Hippocampal formation (tissue), 2 donors: ENCODE measurements around the gene ATP2B3.

Experiments
- DNase-seq, 2 donors: peaks; one replicate each; lab custom pipeline; 2025; lab: John Stamatoyannopoulos, UW

Gene ATP2B3

DNA sequence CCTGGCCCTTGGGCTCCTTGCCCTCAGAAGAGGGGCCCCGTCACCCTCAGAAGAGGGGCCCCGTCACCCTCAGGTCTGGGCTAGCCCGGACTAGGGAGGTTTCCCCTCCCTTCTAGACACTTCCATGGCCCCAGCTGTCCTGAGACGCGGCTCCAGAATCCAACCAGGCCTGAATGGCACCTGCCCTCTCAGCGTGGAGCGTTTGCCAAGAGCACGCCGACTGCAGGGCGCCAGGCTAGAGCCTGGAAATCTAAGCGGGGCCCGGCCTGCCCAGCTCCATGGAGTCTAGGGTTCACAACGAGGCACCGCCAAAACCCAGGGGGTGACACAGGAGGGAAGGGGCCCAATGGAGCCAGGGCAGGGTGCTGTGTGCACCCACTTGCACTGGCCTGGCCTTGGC is 7.8 kb upstream of the ATP2B3 start:
- no peak for DNase-seq

DNA sequence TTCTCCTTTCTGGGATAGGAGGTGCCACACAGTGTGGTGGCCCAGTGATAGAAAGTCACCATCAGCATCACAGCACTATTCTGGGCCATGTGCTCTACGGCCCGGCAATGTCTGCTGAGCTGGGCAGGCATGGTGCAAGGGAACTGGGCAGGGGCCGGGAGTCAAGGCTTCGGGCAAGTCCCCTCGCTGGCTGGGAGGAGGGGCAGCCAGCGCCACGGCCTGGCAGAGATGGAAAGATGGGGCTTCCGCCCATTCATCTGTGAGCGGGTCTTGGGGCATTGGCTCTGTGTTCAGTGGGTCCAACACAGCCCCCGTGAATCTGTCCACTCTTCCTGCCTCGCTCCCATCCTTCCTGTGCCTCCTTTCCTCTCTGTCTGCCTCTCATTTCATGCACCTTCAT is 7.1 kb upstream of the ATP2B3 start:
- no peak for DNase-seq

DNA sequence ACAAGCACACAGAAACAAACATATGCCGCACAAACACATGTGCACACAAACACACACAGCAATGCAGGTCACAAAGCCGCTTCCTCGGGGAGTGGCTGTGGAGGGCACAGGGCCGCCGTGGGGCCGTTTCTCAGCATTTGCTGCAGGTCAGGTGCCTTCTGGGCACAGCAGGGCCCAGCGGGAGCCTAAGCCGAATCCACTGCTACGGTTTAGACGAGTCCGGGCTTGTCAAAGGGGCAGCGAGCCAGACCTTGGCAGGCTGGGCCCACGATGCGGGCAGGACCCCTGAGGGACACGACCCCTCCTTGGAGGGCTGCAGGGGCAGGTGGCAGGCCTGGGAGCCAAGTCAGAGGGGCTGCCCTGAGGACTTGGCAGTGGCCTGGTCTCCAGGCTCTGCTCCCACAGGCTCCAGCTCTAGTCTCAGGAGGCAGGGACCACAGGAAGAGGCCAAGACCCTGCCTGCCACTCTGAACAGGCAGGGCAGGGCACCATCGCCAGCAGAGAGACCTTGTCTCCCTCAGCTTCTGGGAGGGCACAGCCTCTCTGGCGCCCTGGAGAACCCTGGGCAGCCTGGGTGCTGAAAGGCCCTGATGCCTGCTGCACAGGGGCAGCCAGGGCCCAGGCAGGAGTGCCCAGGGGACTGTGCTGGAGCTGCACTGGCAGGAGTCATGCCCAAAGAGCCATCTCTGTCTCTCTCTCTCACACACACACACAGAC is 5.5 kb upstream of the ATP2B3 start:
- DNase-seq = no peak

DNA sequence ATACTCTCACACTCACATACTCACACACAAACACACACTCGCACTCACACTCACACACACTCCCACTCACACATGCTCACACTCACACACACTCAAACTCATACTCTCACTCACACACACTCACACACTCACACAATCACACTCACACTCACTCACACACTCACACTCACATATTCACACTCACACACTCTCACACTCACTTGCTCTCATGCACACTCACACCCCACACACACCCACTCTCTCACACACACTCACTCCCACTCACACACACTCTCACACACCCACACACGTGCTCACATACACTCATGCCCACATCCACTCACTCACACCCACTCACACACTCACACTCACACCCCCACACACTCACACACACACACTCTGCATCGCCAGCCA is 4.9 kb upstream of the ATP2B3 start:
- no peak for DNase-seq

DNA sequence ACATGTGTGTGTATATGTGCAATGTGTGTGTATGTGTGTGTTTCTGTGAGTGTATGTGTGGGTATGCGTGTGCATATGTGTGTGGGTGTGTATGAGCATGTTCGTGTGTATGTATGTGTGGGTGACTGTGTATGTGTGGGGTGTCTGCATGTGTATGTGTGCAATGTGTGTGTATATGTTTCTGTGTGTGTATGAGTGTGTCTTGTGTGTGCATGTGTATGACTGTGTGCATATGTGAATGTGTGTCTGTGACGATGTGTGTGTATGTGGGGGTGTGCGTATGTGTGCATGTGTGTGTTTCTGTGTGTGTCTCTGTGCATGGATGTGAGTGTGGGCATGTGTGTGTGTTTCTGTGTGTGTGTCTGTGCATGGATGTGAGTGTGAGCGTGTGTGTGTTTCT is 4.2 kb upstream of the ATP2B3 start:
- no peak for DNase-seq

DNA sequence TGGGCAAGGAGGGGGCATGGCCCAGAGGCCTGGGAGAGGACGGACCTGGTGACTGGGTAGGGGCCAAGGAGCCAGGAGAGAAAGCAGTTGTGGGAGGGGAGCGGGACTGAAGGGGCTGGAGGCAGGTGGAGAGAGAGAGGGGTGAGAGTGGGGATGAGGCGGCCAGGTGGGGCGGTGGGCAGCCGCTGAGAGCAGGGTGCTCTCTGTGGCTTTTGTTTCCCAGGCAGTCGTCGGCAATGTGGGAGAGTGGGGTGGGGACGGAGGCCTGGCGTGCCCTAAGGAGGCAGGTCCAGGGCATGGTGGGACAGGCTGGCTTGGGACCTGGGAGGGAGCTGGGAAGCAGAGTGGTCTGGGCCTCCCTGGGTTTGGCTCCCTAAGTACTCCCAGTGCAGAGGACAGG is 3.2 kb upstream of the ATP2B3 start:
- DNase-seq = no peak

DNA sequence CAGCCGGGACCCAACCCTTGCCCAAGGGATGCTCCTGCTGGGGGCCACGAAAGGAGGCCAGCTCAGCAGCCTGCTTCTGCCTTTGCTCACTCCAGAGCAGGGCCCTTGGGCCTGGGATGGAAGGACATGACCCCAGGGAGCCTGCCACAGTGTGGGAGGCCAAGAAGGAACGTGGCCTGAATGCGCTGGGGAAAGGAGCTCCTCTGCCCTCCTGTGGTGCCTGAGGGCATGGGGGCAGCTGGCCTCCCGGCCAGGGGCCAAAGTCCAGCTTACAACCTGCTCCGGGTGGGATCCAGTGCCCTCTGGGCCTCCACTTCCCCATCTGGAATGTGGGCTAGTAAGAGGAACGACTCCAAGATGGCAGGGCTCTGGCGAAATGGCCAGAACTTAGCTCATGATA is 2.0 kb upstream of the ATP2B3 start:
- no peak for DNase-seq

DNA sequence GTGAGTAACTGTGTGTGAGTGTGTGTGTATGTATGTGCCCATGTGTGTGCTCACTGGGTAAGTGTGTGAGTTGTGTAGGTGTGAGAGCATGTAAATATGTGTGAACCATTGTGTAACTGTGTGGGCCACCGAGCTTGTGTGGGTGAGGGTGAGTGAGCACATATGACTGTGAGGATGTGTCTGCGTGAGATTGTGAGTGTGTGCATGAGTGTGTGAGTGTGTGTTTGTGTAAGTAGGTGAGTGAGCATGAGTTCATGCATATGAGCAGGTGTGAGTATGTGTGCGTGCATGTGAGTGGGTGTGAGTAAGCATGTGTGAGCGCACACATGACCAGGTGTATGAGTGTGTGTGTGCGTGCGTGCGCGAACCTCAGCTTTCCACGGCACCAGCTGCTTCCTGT is 1.4 kb upstream of the ATP2B3 start:
- no peak for DNase-seq

DNA sequence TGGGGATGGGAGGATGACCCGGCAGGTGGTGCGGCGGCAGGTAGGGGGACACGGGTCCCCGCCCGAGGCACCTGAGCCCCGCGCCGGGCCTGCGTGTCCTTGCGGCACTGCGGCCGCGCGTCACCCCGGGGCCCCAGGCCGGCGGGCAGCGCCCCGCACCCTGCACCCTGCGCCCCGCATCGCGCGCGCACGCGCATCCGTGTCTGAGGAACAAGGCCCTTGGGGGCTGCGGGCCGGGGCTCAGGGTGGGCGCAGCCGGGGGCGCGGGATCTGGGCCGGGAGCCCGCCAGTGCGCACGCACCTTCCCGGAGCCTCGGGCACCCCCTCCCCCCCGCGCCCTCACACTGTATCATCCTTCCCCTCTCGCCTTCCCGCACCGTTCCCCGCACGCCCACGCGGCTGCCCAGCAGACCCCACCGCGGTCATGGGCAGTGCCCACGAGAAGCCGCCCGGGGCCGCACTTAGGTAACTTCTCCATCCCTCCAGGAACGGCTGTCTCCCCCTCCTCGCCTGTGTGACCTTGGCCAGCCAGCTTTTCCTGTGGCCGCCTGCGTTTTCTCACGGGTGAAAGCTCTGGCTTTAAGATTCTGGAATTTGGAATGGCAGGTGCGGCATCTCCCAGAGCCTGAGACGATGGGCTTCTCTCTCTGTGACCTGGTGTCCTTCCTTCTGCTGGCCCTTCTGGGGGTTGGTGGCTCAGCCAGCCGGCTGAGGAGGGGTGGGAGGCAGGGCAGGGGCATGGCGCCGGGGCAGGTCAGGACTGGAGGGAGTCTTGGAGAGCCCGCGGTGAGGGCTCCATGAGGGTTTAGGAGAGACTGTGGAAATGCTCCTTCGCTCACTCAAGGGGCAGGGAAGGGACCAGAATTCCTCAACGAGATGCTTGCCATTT is 748 bp downstream of the ATP2B3 start:
- DNase-seq = no peak

DNA sequence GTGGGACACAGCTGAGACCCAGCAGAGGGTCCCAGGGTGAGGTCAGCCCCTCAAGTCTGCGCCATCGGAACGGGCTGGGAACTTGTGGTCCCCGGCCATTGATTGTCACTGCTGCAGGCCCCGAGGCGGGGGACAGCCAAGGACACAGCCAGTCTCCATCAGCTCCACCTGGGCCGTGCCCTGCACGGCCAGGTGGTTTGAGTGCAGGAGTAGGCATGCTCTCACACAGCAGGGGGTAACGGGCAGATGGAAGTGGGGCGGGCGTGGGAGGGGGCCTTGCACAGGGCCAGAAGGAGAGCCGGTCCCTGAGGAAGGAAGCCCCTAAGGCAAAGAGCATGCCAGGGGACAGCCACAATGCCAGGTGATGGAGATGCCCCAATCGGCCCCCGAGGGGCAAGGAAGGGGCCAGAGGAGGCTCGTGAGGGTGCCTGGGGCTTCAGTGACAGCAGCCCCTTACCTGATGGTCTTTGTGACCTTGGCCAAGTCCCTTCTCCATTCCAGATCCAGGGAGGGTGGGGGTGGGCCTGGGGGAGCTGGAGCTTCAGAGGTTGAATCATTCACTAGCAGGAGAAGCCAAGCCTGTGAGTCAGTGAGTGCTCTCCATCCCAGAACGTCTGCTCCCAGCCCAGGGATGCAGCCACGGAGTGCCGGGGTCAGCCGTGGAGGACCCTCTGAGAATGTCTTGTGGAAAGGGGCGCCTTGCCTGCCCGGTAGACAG is 2.3 kb downstream of the ATP2B3 start:
- no peak for DNase-seq

DNA sequence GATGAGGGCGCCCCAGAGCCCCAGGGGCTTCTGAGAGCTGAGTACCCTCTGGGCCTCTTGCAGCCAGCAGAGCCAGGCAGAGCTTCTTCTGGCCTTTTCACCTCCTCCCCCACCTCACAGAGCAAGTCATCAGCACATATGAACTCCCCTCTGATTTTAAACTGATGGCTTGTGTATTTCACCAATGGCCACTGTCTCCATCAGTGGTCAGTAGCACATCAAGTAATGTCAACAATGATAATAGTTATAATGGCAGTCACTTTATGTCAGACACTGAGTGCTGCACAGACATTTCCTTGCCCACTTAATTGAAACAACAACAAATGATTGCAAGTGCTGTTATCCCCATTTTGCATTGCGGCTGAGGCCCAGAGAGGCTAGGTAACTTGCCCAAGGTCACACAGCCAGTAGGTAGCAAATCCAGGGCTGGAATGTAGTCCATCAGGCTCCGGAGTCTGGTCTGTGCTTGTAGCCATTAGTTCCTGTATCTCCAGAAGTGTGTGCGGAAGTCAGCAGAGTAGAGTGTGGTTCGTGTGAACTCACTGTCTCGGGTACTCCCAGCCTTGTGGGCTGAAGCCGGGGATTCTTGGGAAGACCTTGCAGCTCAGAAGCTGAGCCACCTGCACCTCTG is 3.0 kb downstream of the ATP2B3 start:
- DNase-seq = no peak

DNA sequence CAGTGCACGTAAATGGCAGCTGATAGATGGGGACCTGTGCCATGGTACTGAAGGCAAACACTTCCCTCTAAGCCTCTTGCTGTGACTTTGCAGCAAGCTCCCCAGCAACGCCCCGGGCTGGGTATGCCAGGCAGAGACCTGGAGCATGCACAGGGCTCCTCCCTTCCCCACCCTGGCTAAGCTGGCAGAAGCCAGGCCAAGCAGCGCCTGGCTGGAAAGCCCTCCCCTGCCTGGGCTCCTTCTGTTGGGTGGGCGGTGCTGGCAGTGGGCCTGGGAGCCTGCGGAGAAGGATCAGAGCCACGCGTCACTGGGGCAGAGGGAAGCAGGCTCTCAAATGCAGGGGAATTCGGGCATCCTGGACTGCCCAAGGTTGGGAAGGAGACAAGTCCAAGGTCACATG is 3.6 kb downstream of the ATP2B3 start:
- peak; percentile 5 to 23 for DNase-seq

DNA sequence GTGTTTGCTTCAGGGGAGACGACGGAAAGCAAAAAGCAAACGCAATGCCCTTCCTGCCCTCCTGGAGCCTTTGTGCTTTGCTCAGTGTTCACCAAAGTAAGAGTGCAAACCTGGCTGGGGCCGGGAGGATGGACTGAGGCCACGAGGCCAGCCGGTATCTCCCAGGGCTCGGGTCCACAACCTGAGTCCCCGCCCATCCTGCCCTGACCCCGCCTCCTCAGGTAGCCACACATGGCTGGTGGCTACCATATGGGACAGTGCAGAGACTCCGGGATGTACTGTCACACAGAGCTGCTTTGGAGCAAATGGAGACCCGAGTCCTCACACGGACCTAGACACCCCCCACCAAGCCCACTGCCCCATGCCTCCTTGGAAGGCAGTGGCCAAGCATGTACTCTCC is 4.8 kb downstream of the ATP2B3 start:
- DNase-seq = no peak

DNA sequence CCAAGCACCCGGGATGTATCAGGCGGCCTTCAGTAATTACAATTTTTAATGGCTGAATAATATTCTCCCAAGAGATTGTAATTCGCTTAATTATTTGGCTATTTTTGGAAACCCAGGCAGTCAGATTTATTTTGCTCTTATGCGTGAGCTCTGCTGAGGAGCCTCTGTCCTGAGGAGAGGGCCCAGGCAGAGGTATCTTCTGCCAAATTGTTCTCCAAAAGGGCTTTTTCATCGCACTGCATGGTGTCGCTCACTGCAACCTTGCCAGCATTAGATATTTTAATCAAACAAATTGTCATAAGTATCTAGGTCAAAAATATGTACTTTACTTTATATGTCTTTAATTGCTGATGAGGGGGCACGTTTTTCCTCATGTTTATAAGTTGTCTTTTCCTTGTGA is 5.8 kb downstream of the ATP2B3 start:
- no peak for DNase-seq

DNA sequence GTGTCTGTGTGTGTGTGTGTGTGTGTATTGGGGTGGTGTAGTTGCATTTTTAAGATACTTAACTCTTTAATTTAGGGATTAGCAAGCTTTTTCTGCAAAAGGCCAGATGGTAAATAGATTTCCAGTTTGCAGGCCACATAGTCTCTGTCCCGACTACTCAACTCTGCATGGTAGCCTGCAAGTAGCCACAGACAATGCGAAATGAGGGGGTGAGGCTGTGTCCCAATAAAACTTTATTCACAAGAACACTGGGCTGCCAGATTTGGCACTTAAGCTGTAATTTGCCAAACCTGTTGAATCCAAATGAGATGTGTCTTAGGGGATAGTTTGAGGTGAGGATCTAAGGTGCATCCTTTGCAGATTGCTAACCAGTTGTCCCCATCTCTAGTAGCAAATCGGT is 6.8 kb downstream of the ATP2B3 start:
- DNase-seq = no peak

DNA sequence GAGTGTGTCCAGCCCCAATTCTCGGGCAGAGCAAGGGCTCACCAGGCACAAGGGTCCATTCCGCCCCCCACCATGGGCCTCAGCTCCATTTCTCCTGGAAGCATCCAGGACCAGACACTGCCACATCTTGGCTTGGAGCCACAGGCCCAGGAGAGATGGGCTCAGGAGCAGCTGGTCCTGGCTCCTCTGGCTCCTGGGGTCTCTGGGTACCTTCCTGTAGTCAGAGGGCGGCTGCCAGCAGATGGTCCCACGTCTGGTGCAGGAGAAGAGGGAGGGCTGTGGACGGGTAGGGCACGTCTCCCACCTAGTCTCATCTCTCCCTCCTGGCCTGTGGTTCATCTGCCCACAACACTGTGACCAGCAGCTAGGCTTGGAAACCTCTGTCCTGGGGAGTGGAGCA is 8.0 kb downstream of the ATP2B3 start:
- no peak for DNase-seq

DNA sequence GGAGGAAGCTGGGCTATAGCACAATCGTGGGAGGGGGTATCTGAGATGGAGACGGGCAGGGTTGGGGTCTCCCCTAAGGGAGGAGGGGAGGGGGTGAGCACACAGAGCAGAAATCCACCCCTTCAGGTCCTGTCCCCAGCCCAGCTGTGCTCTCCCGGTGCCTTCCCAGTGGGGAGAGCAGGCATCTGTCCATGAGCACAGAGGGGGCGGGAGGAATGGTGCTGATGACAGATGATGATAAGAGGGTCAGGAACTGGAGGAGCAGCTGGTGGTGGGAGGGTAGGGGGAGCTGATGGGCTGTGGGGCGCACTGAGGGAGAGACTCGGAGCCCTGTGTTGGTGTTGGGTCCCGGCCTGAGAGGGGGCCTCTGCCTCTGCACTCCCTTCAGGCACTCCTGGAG is 8.6 kb downstream of the ATP2B3 start:
- no peak for DNase-seq

DNA sequence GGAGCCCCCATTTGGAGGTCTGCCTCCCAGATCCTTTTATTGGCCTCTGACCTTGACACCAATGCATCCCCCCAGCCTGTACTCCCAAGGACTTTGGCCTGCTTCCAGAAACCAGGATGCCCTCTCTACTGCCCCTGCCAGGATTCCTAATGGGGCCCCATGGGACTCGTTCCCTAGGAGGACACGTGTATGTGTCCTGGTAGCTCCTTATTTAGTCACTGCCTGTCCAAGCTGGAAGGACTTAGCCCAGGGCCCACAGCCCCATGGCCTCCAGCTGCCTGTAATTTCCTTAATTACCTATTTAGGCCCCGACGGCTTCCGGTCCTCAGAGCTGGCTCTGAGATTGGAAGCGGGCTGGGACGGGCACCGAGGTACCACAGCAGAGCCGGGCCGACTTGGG is 9.4 kb downstream of the ATP2B3 start:
- DNase-seq = no peak

DNA sequence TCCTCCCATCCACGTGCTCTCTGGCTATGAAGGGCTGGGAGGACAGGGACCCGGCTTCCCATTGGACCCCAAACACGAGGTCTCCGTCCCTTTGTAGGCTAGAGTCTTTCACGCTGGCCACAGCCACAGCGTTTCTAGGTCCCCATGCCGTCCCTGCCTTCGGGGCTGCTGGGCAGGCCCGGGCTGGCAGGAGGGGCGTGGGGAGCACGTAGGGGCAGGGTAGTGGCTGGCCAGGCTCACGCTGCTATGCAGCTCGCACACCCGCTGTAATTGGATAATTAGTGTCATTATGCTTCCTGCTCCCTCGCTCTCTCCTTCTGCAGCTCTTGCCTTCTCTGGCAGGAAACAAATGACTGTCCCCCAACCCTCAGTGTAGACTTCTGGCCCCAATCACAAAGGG is 9.8 kb downstream of the ATP2B3 start:
- no peak for DNase-seq

DNA sequence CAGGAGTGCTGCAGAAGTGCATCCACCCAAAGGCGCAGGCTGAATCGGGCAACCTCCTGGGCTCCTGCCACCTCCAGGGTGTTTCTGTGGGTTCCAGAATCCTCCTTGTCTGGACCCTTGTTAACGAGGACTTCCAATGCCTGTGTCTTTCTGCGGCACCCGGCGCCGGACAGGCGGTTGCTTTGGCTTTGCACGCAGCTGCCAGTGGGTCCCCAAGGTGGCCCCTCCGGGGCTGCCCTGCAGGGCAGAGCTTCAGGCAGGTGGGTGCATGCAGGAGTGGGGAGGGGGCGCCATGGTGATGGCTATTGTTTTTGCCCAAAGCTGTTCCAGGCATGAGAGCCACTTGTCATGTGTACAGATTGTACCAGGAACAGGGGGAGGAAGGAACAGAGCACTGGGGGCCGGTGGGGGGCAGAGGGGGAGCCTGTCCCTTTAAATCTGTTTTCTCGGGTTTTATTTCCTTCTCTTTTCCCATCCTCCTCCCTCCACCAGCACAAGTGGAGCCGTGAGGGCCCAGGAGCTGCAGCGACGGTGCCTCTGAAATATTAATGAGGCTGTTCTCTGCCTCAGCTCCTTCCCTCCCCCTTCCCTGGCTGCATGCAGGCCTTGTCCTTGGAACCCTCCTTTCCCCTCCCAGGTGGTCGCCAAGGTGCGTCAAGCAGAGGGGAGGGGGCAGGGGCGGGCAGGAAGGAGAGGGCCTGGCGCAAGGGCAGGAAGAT is 13.1 kb downstream of the ATP2B3 start:
- DNase-seq = no peak

DNA sequence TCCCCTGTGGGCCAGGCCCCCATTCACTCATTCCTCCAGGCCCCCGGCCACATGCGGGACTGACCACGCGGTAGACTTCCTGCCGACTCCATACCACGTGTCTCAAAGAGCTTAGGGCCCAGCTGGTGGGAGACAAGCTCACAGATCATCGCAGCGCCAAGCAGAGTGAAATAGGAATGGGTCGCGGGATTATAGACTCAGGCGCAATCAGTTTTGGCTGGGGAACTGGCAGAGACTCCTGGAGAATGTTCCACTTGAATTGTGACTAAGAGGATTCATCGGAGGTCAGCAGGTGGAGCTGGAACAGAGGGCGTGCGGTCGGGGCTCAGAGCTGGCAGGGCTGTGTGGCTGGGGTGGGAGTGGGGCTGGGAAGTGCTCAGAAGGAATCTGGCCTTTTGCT is 15.6 kb downstream of the ATP2B3 start:
- no peak for DNase-seq

DNA sequence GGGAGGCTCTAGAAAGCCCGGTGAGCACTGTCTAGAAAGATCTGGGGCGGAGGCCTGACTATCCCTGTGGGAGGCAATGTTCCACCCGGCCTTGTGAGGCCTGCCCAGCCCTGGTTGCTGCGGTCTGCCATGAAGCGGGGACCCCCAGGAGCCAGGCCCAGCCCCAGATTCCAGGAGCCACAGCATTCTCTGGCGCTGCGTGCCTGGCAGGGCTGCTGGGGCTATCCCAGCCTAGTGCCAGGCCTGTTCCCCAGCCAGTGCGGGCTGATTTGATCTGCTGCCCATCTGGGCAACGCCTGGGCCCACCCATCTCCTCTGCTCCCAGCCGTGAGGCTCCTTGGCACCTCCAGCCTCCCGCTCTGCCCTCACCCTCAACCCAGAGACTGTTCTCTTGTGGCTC is 19.6 kb downstream of the ATP2B3 start:
- no peak for DNase-seq
